A673 (cell line): ENCODE data around the gene TLCD4. TPM values are rescaled to one million over a fixed set of nuclear protein-coding genes. Genes with fewer than 3 reads are reported as not detected.

ENCODE experiments used
- BruUV-seq: library from RNA; stranded (reverse); fragments of 400-500 nt; replicated peaks from 2 replicates; lab custom pipeline; 2021; lab: Mats Ljungman, UMichigan
- CTCF ChIA-PET: fragments of 300-600 bp; sonication (Branson Sonifier 250); formaldehyde crosslinking; loops from one replicate; lab custom pipeline; 2022; ENCODE audit warnings: antibody characterized with exemption; lab: Charles Lee
- POLR2A ChIA-PET: fragments of 300-600 bp; sonication (Branson Sonifier 250); formaldehyde crosslinking; loops from one replicate; lab custom pipeline; 2022; ENCODE audit warnings: antibody characterized with exemption; ENCODE audit not compliant: low non-redundant PET; lab: Charles Lee
- DNase-seq: peaks from one replicate; pipeline ENCODE4 v3.0.0-alpha.2; 2015; ENCODE audit warnings: low spot score
- H3K27ac ChIP-seq: fragments of 200-600 bp; sonication (generic); 2 replicates; pipeline ENCODE4 v1.5.1; 2016; ENCODE audit warnings: mixed run types, low read depth, mild to moderate bottlenecking, mixed read lengths, antibody characterized with exemption, low read length; ENCODE audit not compliant: poor library complexity, severe bottlenecking
- H3K27me3 ChIP-seq: fragments of 200-600 bp; sonication (generic); replicated peaks from 2 replicates; pipeline ENCODE4 v1.6.1; 2017; ENCODE audit warnings: mixed run types, low read depth, mild to moderate bottlenecking, mixed read lengths, antibody characterized with exemption, low read length; ENCODE audit not compliant: insufficient read depth, poor library complexity
- H3K36me3 ChIP-seq: fragments of 200-600 bp; sonication (generic); 2 replicates; pipeline ENCODE4 v1.6.1; 2016; ENCODE audit warnings: mixed run types, mild to moderate bottlenecking, mixed read lengths, antibody characterized with exemption, low read length; ENCODE audit not compliant: insufficient read depth, poor library complexity, severe bottlenecking
- H3K4me1 ChIP-seq: fragments of 200-600 bp; sonication (generic); 2 replicates; pipeline ENCODE4 v1.6.1; 2017; ENCODE audit warnings: mixed run types, mild to moderate bottlenecking, mixed read lengths, antibody characterized with exemption, low read length; ENCODE audit not compliant: insufficient read depth, poor library complexity, severe bottlenecking
- H3K4me3 ChIP-seq: fragments of 200-600 bp; sonication (generic); 2 replicates; pipeline ENCODE4 v1.5.1; 2016; ENCODE audit warnings: low read depth, mixed run types, mild to moderate bottlenecking, mixed read lengths, low read length; ENCODE audit not compliant: poor library complexity, severe bottlenecking
- H3K9me3 ChIP-seq: fragments of 200-600 bp; sonication (generic); 2 replicates; pipeline ENCODE4 v1.6.1; 2016; ENCODE audit warnings: mixed run types, low read depth, mild to moderate bottlenecking, mixed read lengths, antibody characterized with exemption, low read length; ENCODE audit not compliant: poor library complexity, severe bottlenecking
- CTCF ChIP-seq: fragments of 300-800, 200-600 bp; sonication (generic); conservative IDR thresholded peaks from 2 replicates; pipeline ENCODE4 v1.5.1; 2017; ENCODE audit warnings: low read depth, mild to moderate bottlenecking, antibody characterized with exemption, low read length, moderate library complexity, mixed read lengths
- EZH2 ChIP-seq: fragments of 200-600 bp; sonication (generic); IDR thresholded peaks from 2 replicates; pipeline ENCODE4 v1.6.1; 2017; ENCODE audit warnings: borderline replicate concordance, low read depth, mild to moderate bottlenecking, mixed read lengths, antibody characterized with exemption, low read length; ENCODE audit not compliant: poor library complexity, severe bottlenecking
- intact Hi-C: fragments of 100-400 bp; cut with micrococcal nuclease; formaldehyde crosslinking; loops from one replicate; pipeline ENCODE4 v1.10.0; 2022; ENCODE audit not compliant: unreplicated experiment
- total RNA-seq: library from RNA; stranded (reverse); gene quantifications from 2 replicates; pipeline ENCODE4 v1.2.3, GENCODE V29; 2021

Gene TLCD4
- total RNA-seq, 1 experiment from 2014 or later: not detected

GRCh38 chr1:95119273-95119672 is 2.1 kb downstream of the TLCD4 start:
- Histone ChIP-seq H3K36me3 (no peaks in the 10 kb centered on the region), H3K27ac (no peak overlapping the region), H3K27me3 (peaks cover 48% of the 10 kb centered on the region), H3K9me3 (no peaks in the 10 kb centered on the region), H3K4me3 (no peak overlapping the region), H3K4me1 (peaks cover 6% of the 10 kb centered on the region)
- CTCF ChIA-PET: no interaction called here
- POLR2A ChIA-PET: no interaction called here
- no peak for TF ChIP-seq EZH2
- no peak for TF ChIP-seq CTCF
- BruUV-seq: no TSS peak
- intact Hi-C loops: loop anchor here (10.0 kb wide), 1 partner anchor 116 kb away; the partner anchor contains the start of gene RWDD3
- no peak for DNase-seq

DNA sequence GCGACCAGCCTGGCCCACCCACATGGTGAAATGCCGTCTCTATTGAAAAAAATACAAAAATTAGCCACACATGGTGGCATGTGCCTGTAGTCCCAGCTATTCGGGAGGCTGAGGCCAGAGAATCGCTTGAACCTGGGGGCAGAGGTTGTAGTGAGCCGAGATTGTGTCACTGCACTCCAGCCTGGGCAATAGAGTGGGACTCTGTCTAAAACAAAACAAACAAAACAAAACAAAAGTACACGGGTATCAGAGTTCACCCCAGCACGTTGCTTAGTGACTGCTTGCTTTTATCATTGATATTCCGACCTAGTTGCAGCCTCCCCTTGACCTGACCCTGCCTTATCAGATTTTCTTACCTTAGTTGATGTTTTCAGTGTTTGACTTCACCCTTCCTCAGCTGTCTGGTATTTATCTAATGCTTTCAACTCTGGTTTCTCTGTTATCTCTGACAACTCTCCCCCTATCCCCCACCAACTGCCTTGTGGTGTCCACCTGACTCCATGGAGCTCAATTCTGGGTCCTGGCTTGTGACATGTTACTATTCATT is 5.1 kb downstream of the TLCD4 start:
- Histone ChIP-seq H3K4me1 (no peaks in the 10 kb centered on the region), H3K27me3 (peaks cover 37% of the 10 kb centered on the region), H3K36me3 (no peaks in the 10 kb centered on the region), H3K9me3 (no peaks in the 10 kb centered on the region), H3K27ac (no peak overlapping the region), H3K4me3 (no peak overlapping the region)
- BruUV-seq: no TSS peak
- intact Hi-C loops: no loop called here
- POLR2A ChIA-PET: no interaction called here
- no peak for DNase-seq
- CTCF ChIA-PET: no interaction called here
- TF ChIP-seq EZH2 (no peak), CTCF (no peak)

- BruUV-seq: no TSS peak
- TF ChIP-seq CTCF (no peak), EZH2 (no peak)
- Histone ChIP-seq H3K27me3 (peaks cover 19% of the 10 kb centered on the region), H3K4me3 (no peak overlapping the region), H3K4me1 (no peaks in the 10 kb centered on the region), H3K9me3 (no peaks in the 10 kb centered on the region), H3K27ac (no peak overlapping the region), H3K36me3 (no peaks in the 10 kb centered on the region)
- POLR2A ChIA-PET: no interaction called here
- DNase-seq: no peak
- intact Hi-C loops: no loop called here
- CTCF ChIA-PET: no interaction called here
These were observed 7.2 kb downstream of the TLCD4 start for GRCh38 chr1:95124342-95124741.
